HG03045 (cell line): ENCODE data around the gene SEMA4A.
A peak's percentile ranks its signal among the peaks of the same experiment; 100 is the strongest.
"Not testable (repeated sequence)": the region's sequence is repeated elsewhere in the genome, so short reads cannot be mapped to it uniquely, and the experiment has no call there.

ENCODE experiments used
- ATAC-seq: cut with Tn5 transposase; IDR thresholded peaks from one replicate; pipeline ENCODE4 v1.9.1; 2021; ENCODE audit warnings: mild to moderate bottlenecking, moderate library complexity; ENCODE audit not compliant: unreplicated experiment

SEMA4A gene

DNA sequence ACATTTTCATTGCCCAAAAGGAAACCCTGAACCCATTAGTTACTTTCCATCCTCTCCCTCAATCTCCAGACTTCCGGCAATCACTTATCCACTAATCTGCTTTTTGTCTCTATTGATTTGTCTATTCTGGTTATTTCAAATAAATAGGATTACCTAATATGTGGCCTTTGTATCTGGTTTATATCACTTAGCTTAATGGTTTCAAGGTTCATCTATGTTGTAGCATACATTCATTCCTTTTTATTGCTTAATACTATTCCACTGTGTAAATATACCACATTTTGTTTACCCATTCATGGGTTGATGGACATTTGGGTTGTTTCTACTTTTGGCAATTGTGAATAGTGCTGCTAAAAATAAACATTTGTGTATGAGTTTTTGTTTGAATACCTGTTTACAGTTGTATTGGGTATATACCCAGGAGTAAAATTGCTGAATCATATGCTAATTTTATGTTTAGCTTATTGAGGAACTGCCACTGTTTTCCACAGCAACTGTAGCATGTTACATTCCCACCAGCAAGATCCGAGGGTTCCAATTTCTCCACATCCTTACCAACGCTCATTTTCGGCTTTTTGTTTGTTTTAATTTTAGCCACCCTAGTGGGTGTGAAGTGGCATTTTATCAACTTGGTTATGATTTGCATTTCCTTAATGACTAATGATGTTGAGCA is 38.0 kb downstream of the SEMA4A start:
- ATAC-seq = no peak

DNA sequence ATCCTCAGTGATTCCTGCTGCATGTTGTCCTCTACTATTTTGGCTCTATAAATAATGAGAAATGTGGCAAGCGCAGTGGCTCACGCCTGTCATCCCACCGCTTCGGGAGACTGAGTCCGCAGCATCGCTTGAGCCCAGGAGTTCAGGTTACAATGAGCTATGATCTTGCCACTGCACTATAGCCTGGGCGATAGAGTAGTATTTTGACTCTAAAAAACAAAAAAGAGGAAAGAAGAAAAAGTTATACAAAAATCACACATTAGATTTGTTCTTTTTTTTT is 39.8 kb downstream of the SEMA4A start:
- no peak for ATAC-seq

DNA sequence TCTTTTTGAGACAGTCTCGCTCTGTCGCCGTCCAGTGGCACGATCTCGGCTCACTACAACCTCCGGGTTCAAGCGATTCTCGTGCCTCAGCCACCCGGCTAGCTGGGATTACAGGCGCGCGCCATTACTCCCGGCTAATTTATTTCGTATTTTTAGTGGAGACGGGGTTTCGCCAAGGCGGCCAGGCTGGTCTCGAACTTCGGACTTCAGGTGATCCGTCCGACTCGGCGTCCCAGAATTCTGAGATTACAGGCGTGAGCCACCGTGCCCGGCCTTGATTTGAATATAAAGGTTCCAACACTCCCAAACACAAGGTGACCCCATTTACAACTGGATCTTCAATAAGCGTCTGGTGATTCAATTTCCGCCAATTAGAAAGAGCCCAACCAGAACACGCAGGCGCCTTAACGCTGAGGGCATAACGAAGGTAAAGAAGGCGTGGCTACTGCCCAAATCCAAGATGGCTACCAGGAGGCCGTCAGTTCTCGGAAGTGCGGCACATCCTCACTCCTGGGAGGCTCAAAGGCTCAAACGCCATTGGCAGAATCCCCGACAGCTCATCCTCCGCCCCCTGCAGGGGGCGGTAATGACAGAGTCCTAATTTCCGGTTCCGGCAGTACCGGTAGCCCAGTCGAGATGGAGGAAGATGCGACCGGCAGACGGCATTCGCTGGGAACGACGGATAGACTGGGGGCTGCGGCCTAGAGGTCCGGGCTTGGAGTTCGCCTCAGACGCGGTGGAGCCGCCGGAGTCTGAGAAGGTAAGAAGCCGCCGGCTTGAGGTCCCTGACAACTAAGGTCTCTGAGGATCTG is 40.3 kb downstream of the SEMA4A start, which contains the start of gene SLC25A44:
Gene SLC25A44 (plus strand): TSS at position 617 of the 812 bp plus-strand sequence. CDS start 5,744 bp downstream, outside the sequence.
- ATAC-seq = peak; percentile 95

DNA sequence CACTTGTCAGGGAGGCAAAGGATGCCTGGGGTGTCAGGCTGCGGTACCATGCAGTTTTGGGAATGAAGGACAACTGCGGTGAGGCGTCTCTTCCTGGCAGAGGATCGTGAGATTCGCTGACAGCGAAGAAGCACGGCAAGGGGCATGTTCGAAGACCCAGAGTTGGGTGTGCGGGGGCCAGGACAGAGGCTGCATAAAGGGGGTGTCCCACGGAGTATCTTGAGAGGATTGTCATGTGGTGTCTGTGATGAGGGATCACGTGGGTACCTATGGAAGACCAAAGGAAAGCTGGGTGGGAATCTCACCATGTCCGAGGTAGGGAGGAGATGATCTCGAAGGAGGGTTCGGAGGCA is 40.9 kb downstream of the SEMA4A start:
- no peak for ATAC-seq

DNA sequence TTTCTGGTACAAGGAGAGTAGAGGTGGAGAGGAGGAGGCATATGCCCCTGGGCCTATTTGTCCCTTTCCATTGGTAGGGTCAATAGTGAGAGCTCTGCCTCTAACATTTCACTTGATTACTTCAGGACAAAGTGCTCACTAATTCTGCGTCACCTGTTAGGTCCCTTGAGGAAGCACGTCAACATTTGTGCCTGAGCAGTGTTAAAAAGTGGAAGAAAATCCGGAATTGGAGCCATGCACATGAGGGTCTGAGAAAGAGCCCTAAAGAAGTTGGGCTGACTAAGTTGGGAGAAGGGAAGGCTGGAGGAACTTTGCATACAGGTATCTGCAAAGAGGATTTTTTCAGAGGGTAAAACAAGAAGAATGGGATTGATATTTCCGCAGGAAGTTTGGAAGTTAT is 42.5 kb downstream of the SEMA4A start:
- no peak for ATAC-seq

DNA sequence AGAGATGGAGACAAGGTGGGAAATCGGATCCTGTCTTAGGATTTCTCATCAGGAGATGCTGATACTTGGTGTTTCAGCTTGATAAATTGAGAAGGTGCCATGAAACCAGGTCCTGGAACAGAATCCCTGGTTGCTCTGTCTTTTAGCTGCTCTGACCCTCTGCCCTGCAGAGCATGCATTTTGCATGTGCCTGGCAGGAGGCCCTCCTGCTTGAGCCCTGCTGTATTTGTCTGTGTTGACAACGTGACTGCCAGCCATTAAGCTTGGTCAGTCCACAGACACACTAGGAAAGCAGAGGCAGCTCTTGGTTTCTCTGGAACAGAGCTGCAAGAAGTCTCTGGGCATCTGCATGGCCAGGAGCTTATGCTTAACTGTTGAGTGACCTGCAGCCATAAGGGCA is 43.1 kb downstream of the SEMA4A start:
- no peak for ATAC-seq

DNA sequence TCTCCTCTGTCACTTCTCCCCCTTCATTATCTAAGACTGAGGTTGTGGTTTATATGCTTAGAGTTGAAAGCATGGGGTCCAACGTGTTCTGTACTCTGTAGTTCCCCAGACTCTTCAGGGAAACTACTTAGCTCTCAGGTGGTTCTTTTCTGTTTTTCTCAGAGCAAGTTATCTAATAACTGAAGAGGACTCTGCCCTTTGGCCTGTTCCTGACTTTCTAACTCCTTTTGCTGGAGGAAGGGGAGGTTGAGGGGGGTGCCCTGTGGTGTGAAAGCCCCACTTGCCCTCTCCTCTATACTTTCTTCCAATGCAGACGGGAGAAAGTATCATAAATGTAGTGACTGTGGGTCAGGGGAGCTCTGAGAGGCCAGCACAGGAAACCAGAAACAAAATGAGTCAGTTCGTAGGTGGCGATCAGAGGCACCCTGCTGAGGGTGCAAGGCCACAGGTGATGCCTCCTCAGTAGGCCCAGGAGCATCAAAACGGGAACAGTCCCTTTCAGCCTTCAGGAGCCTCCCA is 45.5 kb downstream of the SEMA4A start:
- ATAC-seq = no peak

DNA sequence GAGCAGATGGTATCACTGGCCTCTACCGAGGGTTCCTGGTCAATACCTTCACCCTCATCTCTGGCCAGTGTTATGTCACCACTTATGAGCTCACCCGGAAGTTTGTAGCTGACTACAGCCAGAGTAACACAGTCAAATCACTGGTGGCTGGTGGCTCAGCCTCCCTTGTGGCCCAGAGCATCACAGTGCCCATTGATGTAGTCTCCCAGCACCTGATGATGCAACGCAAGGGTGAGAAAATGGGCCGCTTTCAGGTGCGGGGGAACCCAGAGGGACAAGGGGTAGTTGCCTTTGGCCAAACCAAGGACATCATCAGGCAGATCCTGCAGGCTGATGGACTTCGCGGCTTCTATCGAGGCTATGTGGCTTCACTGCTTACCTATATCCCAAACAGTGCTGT is 46.7 kb downstream of the SEMA4A start:
- no peak for ATAC-seq

DNA sequence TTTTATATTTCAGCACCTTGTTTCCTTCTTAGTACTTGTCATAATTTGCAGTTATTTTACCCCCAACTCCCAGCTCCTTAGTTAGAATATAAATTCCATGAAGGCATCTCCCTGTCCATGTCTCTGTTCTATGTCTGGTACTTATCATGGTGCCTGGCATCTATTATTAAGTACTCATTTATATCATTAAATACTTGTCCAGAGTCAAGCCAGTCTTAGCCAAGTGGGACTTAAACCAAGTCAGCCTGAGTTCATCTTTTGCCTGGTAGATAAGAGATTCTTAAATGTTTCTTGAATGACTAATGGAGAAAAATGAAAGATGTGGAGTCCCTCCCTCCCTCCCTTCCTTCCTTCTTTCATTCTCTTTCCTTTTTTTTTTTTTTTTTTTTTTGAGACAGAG is 49.9 kb downstream of the SEMA4A start:
- no peak for ATAC-seq

DNA sequence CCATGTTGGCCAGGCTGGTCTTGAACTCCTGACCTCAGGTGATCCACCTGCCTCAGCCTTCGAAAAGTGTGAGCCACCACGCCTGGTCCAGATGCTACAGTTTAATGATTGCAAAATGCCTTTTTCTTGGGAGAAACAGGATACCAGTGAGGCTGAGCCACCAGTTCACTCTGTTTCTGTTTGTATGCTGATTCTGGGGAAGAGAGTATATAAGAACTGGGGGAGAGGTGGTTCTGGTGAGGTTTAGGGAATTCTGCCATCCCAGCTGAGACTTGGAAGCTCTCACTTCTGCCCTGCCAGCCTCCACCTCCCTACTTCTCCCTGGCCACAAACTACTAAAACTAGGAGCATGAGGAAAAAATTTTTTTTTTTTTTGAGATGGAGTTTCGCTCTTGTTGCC is 51.3 kb downstream of the SEMA4A start:
- no peak for ATAC-seq

DNA sequence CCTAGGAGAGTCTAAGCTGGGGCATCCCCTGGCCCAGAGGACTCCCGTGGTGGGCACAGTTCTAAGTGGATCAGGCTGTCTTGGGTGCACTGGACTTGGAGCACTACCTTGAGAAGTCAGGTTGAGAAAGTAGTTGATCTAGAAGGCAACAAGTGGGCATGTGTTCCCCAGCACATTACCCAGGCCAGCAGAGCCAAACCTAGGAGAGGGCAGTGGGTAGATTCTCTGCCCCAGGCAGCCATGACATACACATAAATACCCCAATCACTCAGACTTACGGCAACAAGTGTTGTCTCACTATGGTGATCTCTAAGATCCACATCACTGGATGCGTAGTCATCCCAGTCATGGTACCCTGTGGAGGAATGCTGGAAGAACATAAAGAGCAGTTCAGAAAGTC is 57.9 kb downstream of the SEMA4A start:
- no peak for ATAC-seq

DNA sequence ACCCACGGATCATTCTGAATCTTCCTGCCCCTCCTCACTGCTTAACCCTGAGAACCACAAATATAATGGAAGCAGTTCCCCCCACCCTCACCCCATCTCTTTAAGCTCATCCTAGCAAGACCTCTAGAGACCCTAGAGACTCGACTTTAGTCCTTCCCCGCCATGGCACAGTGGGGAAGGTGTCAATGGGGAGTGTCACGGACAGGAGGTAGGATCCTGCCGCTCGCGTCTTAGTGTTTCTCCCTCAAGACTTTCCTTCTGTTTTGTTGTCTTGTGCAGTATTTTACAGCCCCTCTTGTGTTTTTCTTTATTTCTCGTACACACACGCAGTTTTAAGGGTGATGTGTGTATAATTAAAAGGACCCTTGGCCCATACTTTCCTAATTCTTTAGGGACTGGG is 58.7 kb downstream of the SEMA4A start:
- ATAC-seq = no peak

DNA sequence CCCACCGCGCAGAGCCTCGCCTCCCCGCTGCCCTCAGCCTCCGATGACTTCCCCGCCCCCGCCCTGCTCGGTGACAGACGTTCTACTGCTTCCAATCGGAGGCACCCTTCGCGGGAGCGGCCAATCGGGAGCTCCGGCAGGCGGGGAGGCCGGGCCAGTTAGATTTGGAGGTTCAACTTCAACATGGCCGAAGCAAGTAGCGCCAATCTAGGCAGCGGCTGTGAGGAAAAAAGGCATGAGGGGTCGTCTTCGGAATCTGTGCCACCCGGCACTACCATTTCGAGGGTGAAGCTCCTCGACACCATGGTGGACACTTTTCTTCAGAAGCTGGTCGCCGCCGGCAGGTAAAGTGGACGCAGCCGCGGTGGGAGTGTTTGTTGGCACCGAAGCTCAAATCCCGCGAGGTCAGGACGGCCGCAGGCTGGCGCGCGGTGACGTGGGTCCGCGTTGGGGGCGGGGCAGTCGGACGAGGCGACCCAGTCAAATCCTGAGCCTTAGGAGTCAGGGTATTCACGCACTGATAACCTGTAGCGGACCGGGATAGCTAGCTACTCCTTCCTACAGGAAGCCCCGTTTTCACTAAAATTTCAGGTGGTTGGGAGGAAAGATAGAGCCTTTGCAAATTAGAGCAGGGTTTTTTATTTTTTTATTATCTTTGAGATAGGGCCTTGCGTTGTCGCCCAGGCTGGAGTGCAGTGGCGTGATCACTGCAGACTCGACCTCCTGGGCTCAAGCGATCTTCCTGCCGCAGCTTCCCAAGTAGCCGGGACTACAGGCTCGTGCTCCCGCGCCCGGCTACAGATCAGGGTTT is 59.7 kb downstream of the SEMA4A start, which contains the start of gene PMF1:
Gene PMF1 (plus strand): TSS at position 175 of the 811 bp plus-strand sequence. CDS start 9 bp downstream, at position 184.
- ATAC-seq = peak; percentile 89

DNA sequence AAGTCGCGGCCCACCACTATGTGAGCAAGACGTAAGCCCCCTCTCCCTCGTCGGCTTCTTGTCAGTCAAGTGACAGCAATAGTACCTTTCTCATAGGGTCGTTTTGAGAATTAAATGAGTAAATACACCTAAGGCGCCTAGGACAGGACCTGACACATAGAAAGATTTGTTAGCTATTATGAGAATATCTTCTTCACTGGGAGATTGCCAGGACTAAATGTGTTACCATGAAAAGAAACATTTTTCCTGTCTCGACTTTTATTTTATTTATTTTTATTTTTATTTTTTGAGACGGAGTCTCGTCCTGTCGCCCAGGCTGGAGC is 60.2 kb downstream of the SEMA4A start:
- no peak for ATAC-seq

DNA sequence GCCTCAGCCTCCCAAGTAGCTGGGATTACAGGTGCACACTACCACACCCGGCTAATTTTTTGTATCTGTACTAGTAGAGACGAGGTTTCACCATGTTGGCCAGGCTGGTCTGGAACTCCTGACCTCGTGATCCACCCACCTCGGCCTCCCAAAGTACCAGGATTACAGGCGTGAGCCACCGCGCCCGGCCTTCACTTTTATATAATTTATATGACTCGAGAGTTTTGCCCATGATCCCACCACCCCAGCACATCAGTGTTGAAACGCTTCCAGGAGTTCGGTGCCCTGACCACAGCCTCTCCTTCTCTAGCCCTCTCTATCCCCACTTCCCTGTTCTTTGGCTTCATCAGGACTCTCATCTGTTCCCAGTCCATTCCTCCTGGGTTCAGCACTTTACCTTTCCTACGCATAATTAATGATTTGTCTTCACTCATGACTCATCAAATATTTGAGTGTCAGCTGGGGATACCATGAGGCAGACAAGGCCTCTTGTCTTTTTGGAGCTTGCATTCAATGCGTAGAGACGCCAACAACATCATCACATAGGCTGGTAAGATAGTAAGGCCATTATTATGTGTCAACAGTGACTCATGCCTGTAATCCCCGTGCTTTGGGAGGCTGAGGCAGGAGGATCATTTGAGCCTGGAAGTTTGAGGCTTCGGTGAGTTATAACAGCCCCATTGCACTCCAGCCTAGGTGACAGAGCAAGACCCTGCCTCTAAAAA is 60.8 kb downstream of the SEMA4A start:
- no peak for ATAC-seq

DNA sequence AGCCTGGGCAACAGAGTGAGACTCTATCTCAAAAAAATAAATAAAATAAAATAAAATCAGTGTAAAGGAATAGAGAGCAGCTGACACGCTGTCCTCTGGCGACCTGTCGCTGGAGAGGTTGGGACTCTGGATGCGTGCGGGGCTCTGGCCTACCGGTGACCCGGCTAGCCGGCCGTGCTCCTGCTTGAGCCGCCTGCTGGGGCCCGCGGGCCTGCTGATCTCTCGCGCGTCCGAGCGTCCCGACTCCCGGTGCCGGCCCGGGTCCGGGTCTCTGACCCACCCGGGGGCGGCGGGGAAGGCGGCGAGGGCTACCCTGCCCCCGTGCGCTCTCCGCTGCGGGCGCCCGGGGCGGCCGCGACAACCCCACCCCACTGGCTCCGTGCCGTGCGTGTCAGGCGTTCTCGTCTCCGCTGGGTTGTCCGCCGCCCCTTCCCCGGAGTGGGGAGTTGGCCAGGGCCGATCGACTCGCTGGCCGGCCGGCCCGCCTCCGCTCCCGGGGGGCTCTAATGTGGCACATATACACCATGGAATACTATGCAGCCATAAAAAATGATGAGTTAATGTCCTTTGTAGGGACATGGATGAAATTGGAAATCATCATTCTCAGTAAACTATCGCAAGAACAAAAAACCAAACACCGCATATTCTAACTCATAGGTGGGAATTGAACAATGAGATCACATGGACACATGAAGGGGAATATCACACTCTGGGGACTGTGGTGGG is 63.1 kb downstream of the SEMA4A start:
- ATAC-seq = not testable (repeated sequence)

DNA sequence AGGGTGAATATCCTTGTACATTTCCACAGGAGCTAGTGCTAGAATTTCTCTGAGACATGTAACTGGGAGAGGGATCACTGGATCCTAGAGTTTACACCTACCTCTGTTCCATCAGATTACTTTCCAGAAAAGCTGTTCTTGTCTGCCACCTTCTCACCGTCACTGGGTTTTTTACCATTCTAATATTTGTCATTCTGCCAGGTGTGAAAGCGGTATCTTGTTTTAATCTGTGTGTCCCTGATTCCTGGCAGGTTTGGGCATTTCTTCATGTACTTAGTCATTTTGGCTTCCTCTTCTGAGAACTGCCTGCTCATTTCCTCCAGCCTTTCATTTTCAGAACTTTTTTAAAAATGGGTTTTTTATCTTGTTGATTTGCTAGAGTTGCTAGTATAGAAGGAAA is 64.5 kb downstream of the SEMA4A start:
- ATAC-seq = no peak

DNA sequence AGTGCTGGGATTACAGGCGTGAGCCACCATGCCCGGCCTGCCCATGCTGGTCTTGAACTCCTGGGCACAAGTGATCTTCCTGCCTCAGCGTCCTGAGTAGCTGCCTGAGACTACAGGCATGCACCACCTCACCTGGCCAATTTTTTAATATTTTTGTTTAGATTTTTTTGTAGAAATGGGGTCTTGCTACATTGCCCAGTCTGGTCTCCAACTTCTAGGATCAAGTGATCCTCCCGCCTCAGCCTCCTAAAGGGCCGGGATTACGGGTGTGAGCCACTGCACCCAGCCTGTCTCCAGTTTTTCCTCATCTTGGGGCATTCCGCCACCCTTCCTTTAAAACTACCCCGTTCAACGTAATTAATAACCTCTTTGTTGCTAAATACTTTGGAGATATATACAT is 66.8 kb downstream of the SEMA4A start:
- ATAC-seq = no peak

DNA sequence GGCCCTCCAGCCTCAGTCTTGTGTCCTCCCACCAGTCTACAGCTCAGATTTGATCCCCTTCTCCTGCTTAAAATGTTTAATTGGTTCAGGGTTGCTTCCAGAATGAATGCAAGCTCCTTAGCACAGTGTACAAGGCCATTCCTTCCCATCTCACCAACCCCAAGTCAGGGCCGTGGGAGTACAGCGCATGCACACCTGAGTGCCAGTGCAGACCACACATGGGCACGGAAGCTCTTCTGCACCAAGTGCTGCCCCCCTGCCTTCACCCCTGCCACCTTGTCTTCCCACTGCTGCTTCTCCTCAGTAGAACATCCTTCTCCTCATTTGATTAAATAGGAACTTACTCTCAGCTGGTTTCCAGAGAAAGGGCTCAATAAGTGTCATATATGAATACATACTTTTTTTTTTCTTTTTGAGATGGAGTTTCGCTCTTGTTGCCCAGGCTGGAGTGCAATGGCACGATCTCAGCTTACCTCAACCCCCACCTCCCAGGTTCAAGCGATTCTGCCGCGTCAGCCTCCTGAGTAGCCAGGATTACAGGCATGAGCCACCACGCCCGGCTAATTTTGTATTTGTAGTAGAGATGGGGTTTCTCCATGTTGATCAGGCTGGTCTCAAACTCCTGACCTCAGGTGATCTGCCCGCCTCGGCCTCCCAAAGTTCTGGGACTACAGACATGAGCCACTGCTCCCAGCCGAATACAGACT is 68.8 kb downstream of the SEMA4A start:
- ATAC-seq = no peak

DNA sequence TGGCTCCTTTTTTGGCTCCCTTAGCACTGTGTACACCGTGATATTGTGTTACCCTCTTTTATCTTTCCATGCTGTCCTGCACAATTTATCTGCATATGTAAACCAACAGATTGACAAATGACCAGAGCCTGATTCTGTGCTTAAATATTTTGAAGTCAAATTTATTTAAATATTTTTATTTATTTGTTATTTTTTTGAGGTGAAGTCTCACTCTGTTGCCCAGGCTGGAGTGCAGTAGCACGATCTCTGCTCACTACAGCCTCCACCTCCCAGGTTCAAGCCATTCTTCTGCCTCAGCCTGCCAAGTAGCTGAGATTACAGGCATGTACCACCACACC is 72.3 kb downstream of the SEMA4A start:
- no peak for ATAC-seq
